D341Med (cell line): ENCODE data around the gene KRT81.
"Not testable (repeated sequence)": the region's sequence is repeated elsewhere in the genome, so short reads cannot be mapped to it uniquely, and the experiment has no call there.

ENCODE experiments used
- DNase-seq: peaks from one replicate; pipeline ENCODE4 v3.0.0; 2012; ENCODE audit warnings: low spot score

Gene KRT81

DNA sequence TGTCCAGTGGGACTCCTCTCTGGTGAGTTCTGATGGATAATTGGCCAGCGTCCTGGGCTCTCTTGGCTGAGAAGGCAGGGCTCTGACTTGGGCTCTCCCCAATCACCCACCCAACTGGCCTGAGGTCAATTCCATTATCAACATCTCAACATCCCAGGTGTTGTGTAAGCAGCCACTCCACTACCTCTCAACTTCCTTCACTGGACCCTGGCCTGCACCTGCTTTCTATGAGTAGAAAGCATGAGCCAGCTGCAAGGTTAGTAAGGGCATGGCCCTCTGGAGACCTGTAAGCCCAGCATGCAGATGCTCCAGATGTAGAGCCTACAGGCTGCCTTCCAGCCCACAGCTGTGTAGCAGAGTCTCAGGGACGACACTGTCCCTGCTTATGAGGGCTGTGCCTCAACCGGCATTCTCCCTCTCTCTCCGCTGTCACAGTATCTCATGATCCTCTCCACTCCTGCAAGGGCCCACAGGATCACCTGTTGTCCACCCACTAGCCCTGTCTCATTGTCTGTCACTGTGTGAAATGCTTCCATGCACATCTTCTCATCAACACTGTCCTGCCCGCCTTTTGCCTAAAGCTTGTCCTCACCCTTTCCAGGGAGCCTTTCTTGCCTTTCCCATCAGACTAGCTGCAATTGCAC, 5.4 kb upstream of the KRT81 start:
- no peak for DNase-seq

DNA sequence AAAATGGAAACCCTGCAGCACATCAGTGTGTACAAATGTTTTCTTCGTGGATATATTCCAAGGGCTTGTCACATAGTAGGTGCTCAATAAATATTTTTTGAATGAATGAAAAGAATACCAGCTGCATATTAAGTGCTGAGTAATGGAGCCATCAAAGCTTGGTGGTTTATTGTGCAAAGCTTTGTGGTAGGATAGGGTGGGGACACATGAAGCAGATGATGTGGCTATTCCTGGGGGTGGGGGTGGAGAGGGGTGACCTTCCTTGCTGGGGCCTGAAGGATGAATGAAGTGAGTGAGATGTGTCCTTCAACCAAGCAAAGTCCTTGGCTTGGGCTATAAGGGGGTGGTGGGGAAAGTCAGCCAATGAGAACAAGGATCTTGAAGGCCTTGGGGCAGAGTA, 4.3 kb upstream of the KRT81 start:
- DNase-seq: no peak

DNA sequence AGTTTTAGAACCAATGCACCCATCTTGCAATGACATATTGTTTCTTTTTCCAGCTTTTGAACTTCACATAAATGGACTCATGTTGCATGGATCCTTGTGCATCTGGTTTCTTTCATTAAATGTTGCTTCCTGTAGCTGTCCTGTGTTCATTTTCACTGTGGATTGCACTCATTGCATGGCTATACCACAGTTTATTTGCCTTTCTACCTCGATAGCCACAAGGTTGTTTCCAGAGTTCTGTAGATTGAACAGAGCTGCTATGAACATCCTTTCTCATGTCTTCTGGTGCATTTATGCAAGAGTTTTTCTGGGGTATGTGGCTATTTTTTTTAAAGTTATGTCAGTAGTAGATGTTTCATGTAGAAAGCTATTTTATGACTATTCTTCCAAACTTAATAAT, 3.5 kb upstream of the KRT81 start:
- no peak for DNase-seq

DNA sequence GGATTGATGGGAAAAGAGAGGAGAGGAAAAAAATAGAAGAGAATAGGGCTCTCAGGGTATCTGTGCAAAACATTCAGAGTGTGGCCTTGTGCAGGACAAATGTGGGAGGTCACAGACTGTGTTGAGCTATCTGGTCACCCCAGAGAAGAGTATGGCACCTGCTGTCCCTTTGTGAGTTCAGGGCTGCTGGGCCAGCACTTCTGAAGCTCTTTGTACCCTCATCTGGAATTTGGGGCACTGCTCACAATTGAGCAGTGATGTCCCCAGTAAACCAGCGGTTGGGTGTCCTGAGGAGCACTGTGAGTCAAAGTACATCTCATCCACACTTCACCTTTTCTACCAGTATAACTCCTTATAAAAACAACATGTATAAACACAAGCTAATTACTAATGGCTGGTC, 2.6 kb upstream of the KRT81 start:
- no peak for DNase-seq

DNA sequence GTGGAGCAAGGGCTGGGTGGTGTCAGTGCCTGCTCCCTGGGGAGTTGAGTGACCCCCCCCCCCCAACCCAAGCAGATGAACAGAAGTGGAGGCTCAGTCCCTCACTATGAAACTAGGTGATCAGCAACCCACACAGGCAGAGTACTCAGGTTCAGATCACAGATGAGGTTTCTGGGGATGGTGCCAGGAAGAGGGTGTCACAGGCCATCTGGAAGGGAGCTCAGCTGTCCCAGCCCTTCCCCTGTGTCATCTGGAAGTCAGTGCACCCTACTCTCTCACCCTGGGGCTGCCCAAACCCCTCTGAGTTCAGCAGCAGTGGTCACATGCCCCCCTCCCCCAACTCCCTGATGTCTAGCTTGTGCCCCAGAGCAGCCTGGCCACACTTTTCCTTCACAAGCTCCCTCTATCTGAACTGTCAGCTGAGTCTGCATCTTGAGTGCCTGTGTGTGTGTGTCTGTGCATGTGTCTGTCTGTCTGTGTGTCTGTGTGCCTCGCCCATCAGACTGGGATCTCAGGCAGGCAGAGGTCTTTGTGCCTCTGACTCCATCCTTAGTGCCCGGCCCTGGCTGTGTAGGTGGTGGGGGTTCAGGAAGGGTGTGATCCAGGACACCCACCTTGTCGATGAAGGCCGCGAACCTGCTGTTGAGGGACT, 725 bp downstream of the KRT81 start:
- not testable (repeated sequence) for DNase-seq

DNA sequence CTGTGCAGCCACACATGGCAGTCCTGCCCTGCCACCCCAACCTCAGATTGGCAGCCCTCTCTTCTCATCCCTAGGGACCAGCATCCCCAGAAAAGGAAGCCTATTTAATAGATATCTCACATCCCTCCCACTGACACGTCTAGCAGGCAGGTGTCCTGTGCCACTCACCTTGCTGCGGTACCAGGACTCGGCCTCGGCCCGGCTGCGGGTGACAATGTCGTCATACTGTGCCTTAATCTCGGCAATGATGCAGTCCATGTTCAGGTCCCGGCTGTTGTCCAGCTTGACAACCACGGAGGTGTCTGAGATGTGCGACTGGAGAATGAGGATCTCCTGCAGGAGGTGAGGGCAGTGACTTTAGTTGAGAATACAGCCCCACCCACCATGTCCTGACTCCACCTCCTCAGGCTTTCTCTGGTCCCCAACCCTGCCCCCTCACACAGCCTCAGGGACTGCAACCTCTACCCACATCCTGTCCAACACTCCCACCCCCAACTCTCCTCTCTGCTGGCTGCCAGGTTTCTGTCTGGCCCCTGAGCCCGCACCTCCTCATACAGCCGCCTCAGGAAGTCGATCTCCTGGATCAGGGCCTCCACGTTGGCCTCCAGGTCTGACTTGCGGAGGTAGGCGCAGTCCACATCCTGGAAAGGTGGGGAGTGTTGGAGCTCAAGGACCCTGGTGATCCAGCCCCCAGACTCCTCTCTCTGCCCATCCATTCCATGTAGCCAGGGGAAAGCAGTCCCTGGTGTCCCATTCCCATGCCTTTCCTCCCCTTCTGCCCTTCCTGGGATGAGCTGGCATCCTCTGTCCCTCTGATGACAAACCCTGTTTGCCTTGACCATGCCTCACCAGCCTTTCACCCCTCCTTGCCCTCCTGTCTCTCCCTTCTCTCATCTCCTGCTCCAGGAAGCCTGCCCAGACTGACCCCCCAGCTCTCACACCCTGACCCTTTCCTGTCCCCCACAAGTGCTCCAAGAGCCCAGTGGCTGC, 3.2 kb downstream of the KRT81 start:
- DNase-seq: not testable (repeated sequence)

DNA sequence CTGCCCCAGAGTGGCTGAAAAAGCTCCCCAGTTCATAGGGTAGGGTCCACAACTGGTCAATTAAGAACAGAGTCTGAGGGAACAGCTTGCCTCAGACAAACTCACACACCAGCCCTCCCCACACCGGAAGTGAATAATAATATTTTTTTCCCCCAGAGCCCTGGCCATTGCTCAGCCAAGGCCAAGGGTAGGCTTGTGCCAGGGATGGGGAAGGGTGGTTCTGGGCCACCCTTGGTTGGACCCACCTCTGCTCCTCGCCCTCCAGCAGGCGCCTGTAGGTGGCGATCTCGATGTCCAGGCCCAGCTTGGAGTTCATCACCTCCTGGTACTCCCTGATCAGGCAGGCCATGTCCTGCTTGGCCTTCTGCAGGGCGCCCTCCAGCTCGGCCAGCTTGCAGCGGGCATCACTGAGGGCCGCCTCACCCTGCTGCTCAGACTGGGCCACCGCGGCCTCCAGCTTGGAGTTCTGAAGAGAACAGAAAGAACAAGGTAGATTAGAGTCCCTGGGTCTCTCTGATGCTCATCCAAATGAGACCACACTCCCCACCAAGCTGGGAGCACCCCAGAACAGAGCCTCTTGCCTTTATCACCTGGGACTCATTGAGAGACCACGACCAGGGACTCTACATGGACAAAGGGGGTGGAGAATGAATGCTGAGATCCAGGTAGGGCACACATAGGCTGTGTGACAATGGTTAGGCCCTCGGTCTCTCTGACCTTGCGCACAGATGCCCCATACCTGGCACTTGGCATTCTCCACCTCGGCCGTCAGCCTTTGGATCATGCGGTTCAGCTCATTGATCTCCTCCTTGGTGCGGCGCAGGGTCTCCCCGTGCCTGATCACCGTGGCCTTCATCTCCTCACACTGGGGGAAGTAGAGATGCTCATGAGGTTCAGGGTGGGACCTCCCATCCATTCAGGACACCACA, 4.2 kb downstream of the KRT81 start:
- DNase-seq: not testable (repeated sequence)

DNA sequence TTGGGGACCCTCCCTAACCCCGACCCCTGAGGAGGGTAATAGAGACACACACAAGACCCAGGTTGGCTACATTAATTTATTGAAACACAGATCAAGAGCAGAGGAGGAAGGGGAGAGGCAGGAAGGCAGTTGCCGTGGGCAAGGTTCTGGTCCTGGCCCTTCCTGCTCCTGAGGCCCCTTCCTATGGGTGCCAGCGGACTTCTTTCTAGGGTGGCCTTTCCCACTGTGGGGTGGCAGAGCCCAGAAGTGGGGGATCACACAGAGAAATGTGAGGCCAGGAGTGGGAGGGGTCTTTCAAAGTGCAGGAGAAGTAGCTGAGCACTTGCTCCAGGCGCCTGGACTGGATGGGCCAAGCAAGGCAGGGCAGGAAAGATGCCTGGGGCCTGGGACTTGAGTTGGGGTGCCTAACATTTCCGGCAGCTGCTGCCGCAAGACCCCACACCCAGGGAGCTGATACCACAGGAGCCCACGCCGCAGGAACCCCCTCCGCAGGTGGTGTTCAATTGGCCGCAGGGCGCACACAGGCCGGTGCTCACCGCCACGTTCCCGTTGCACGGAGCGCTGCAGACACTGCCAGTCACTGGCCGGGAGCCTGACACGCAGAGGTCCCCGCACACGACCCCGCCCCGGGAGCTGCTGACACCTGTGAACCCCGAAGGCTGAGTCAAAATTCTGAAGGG, 5.3 kb downstream of the KRT81 start:
- no peak for DNase-seq

DNA sequence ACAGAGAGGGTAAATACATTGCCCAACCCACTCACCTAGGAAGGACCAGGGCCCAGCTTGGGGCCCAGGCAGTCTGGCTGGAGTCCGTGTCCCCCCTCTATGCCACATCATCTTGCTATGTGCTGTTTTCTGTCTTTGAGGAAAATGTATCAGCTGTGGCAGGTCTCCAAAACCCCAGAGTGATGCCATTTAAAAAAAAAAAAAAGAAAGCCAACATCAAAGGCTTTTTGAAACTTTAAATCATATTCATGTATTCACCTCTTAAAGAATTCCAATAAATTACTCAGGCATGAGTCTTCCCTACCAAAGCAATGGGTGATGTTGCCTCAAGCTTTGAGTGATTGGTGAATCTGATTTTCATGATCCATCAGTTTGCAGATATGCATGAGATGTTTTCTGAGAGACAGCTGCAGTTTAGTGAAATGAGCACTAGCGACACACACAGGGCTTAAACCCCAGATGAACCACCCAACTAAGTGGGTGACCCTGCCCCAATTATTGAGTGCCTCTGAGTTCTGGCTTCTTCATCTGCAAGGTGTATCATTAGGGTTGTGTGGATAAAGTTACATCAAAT, 6.1 kb downstream of the KRT81 start:
- DNase-seq: no peak

DNA sequence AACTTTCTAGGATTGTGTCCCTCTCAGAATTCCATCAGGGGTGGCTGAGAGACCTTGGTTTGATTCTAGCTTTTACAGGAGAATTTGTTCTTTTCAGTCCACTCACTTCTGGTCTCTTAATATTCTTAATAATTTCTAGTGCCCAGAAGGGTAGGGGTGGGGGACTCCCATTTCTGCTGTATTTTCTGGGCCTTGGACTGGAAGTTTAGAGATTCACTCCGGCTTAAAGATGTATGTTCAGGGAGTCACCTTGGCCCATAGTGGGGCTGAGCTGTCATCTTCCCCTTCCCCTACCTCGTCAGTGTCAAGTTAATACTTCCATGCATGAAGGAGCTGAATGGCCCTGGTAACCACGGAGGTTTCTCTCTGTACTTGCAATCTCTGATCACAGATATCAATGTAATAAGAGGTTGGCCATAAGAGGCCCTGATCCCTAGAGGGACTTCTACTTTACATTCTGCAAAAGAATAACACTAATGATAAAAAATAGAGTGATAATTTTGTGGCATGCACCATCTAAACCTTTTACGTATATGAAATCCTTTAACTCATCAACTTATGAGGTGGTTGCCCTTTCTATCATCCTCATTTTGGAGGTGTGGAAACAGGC, 6.7 kb downstream of the KRT81 start:
- no peak for DNase-seq

DNA sequence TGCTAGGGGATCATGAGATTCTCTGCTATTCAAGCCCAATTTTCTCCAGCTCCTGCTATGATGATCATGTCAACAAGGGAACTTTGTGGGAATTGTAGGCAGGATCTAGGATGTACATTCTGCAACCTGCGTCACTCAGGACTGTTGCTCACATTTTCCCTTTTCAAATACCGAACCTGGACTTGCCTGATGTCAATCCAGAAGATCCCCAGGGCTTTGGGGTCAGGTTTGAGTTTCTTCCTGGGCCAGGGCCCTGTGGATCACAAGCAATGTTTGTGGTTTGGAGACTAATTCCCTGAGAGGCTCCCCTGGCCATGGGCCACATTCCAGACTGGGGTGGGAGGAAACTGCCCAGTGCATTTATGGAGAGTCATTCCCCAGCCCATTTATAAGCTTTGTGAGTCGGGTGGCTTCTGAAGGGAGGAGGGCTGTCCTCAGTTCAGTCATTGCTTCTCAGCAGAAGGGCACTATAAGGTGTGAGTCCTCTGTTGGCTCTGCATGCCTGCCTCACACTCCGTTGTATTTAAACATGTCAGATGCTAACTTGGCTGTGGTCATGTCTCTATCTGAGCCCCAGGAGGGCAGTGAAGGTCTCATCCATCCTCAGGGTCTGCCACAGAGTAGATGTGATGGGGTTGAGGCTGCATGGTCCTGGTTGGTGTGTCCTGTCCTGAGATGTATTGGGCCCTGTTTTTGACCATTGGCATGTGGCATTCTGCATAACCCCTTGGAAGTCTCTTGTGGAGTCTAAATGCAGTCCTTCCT, 10.4 kb downstream of the KRT81 start:
- DNase-seq: no peak

DNA sequence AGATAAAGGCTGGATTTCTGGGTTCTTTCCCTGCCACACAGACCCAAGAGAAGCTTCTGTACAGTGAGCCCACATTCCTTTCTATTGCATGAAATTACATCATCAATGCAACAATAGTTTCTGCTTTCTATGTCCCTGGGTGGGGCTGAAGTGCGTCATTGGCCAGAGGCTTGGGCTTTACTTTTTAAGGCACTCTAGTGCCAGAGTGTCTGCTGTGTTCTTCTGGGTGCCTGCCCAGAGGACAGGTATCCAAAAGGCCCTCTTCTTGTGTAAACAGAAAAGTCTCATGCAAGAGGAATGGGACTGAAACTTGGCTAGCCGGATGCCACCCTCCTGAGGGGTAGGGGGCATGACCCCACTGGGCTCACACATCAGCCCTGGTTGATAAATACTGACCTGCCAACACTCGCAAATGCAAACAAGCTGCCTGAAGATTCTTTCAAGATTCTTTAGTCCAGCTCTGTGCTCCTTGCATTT, 11.0 kb downstream of the KRT81 start:
- DNase-seq: no peak

DNA sequence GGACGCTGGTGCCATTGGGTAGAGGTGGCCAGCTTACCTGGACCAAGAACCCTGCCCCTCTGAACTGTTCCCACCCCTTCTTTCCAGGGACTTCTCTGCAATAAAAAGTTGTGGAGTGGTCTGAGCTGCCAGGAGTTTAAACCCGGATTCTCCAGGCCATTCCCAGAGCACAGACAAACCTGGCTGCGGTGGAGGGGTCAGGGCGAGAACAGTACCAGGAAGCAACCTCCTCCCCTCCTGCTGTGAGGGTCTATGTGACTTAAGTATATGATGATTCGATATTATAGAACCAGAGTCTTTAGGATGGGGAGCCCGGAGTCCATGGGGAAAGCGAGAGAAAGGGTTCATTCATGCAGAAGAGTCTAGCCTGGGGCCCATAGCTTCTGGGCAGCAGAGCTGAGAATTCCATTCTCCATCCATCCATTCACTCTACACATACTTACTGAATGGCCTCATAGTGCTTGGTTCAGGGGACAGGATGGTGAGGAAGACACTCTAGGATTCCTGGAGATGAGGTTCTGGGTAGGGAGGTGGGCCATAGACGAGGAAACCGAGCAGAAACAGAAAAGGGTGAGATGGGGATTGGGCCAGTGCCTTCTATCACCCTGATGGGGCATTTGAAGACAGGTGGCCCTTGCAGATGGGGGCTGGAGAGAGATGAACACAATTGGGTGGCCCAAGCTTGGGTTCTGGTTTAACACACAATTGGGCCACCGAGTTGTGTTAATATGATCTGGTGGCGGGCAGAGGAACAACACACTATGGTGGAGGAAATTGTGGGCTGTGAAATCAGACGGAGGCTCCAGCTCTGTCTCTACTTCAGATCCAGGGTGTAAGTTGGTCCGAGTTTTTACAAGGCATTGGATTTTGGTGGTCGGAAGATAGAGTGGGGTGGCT, 11.7 kb downstream of the KRT81 start:
- no peak for DNase-seq

DNA sequence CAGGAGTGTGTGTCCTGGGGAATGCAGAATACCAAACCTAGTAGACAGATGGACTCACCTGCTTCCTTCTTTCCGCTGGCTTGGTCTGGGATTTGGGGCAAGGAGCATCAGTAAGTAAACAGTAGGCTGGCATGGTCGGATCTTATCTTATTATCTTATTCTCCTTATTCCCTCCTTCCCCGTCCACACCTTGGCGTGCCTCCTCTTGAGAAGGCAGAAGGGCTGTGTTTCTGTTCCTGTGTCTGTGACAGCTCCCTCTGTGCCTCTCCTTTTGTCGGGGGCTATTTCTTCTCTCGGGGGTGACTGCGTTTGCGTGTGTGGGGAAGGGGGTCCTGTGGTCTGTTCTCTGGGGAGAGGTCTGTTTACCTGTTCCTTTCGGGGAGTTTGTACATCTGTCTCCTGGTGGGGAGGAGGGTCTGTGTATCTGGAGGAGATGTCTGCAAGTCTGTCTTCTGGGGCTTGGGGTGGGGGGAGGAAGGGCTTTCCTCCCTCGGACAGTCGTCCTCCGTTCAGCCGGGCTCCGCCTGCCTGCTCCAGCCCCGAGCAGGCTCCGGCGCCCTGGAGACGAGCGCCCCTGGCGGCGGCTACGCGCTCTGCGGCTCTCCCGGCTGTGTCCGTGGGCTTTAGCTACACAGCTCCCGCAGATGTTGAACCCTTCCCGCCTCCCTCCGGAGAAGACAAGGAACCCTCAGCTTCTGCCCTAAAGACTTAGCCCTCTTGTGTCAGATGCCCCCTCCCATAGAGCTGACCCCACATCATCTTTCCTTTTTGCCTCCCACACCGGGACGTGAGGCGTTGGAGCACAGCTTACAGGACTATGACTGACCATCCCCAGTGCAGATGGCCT, 12.5 kb downstream of the KRT81 start:
- DNase-seq: peak; percentile 94

DNA sequence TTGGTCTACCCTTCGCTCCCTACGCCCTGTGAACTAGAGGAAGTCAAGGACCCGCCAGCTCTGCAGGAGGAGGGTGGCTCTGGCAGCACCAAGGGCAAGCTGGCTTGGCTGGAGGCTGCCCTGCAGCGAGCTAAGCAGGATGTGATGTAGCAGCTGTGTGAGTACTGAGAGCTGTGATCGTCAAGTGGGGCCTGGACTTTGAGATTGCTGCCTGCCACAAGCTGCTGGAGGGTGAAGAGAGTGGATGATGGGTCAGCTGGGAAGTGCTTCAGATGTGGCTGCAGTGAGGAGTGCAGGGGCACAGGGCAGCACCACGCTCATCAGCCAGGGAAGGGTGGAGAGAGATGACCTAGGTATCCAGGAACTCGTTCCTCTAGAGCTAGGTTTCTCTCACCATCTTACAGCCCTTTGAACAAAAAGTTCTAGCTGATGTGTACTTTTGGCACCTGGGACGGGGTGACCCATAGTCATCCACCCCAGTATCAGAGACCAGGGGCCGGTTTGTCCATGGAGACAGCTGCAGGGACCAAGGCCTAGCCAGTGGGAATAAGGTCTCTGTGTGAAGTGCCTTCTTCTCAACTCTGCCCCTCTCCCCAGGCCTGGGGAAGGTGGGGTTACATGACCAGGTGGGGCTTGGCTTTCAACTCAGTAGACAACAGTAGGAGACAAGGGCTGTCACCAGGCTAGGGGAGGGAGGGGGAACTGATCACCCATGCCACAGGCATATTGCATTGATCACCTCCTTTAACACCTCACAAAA, 13.7 kb downstream of the KRT81 start:
- DNase-seq: no peak

DNA sequence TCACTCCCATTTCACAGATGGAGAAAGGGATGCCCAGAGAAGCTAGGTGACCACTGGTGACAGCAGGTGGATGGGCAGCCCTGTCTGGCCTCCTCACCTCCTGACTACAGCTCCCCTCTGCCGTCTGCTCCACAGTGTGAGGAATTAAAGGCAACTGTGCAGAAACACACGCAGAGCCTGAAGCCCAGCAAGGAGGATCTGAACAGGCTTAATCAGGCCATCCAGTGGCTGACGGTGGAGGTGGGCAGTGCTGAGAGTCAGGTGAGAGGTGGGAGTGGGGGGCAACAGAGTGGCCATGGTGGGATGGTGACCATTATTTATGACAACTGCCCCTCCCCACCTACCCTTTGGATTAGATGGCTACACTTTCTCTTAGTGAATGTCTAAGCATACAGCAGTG, 15.6 kb downstream of the KRT81 start:
- no peak for DNase-seq
